Fibroblast of pulmonary artery (primary cell): ENCODE data around the gene BIN1.
A peak's percentile ranks its signal among the peaks of the same experiment; 100 is the strongest.

ENCODE experiments used
- DNase-seq: peaks from one replicate; pipeline ENCODE4 v3.0.0-alpha.2; 2010; ENCODE audit warnings: low read depth
- H3K4me3 ChIP-seq: replicated peaks from 2 replicates; pipeline ENCODE4 v1.5.1; 2011; ENCODE audit warnings: low read depth, mild to moderate bottlenecking, control low read depth, low read length, moderate library complexity
- TF ChIP-seq, protein P1 (sequence below): IDR thresholded peaks from 2 replicates; pipeline ENCODE4 v1.5.1; 2011; ENCODE audit warnings: mild to moderate bottlenecking, control low read depth, low read length, inconsistent platforms; ENCODE audit errors: missing control alignments

BIN1 gene

GRCh38 chr2:127049927-127050802, 56.8 kb downstream of the BIN1 start:
- no peak overlapping the region for H3K4me3 ChIP-seq
- DNase-seq: peak; percentile 63
- TF ChIP-seq, protein P1, sequence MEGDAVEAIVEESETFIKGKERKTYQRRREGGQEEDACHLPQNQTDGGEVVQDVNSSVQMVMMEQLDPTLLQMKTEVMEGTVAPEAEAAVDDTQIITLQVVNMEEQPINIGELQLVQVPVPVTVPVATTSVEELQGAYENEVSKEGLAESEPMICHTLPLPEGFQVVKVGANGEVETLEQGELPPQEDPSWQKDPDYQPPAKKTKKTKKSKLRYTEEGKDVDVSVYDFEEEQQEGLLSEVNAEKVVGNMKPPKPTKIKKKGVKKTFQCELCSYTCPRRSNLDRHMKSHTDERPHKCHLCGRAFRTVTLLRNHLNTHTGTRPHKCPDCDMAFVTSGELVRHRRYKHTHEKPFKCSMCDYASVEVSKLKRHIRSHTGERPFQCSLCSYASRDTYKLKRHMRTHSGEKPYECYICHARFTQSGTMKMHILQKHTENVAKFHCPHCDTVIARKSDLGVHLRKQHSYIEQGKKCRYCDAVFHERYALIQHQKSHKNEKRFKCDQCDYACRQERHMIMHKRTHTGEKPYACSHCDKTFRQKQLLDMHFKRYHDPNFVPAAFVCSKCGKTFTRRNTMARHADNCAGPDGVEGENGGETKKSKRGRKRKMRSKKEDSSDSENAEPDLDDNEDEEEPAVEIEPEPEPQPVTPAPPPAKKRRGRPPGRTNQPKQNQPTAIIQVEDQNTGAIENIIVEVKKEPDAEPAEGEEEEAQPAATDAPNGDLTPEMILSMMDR: peak; percentile 79

DNA sequence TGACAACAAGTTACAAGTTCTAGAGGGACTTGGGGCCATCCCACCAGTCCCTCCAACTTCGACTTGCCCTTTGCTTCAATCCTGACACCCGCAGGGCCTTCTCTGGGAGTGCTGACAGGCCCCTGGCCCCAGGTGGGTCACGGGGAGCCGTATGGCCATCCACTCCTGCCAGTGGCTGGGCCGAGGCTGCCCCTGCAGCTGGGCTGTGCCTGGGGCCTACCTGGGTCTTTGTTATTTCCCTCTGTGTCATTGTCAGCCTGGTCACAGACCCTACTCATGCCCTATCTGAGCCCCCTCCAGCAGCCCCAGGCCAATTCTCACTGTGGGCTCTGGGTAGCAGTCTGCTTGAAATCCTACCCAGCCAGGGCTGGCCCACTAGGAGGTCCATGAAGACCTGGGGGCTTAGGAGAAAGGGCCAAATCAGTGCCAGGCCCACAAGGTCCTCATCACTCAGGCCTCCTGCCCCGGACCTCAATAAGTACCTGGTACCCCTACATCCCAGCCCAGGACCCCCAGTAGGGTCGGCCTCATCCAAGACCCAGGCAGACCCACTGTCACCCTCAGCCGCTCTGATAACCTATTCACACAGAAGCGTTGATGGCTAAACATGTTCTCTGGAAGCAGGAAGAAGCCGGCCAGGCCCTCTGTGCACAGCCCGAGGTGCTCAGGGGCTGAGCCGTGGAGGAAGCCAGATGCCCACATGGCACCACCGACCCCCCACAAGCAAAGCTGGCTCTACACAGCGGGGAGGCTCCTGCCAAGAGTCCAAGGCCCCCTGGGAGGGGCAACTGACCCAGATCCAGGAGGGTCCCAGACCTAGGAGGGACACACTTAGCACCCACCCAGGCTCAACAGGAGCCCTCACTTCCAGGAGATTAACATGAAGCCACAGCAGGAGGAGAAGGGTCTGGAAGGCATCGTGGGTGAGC, 57.7 kb downstream of the BIN1 start:
- TF ChIP-seq, protein P1: no peak
- no peak overlapping the region for H3K4me3 ChIP-seq
- DNase-seq: no peak

DNA sequence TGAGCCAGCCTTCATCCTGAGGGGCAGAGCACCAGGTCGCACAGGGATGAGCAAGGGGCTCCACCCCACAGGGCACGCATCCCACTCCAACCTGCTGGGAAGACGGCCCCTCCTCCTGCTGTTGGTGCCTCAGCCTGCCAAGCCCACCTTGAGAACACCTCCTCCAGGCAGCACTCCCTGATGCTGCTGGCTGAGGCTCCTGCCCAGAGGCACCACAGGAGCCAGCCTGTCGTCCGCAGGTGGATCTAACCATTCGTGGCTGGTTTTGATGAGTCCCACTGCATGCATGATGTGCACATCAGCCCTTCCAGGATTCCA, 58.4 kb downstream of the BIN1 start:
- no peak overlapping the region for H3K4me3 ChIP-seq
- DNase-seq: no peak
- TF ChIP-seq, protein P1: no peak

GRCh38 chr2:127047716-127048617, 59.0 kb downstream of the BIN1 start:
- TF ChIP-seq, protein P1: no peak
- no peak for DNase-seq
- H3K4me3 ChIP-seq: no peak overlapping the region

GRCh38 chr2:127047054-127047453, 59.9 kb downstream of the BIN1 start:
- no peak for DNase-seq
- H3K4me3 ChIP-seq: no peak overlapping the region
- TF ChIP-seq, protein P1: no peak

DNA sequence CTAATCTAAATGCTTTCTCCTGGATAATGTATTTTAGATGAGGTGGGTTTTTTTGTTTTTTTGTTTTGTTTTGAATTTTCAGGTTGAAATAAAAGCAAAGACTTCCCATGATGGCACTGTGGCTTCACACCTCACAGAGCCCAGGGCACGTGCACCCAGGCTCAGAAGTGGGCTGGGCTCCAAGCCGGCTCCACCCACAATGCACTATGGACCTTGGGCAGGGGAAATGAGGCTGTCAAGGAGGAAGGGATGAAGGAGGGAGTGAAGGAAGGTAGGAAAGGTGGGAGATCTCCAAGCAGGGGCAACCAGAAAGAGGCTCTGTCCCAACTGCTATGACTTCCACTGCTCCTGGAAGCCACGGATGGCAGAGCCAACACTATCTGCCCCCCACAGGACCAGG, 60.4 kb downstream of the BIN1 start:
- DNase-seq: no peak
- TF ChIP-seq, protein P1: no peak
- H3K4me3 ChIP-seq: no peak overlapping the region
